Measurements from ENCODE around the gene GOLT1A. TPM values are rescaled to one million over a fixed set of nuclear protein-coding genes. Genes with fewer than 3 reads are reported as not detected.
A peak's percentile ranks its signal among the peaks of the same experiment; 100 is the strongest.

Gene GOLT1A
- polyA plus RNA-seq, 2 donors = 0.42 to 0.81 TPM

- 81 to 88% methylated on average over 5 of the region's 5 CpGs for WGBS, 2 donors
- Histone ChIP-seq H3K36me3 (ENCODE audit: control insufficient read depth in 2 of 2, insufficient read depth in 2 of 2, low read length in 1 of 2) (no peaks in the 10 kb centered on the region), H3K4me3 (ENCODE audit: low read depth in 1 of 2, low read length in 2 of 2) (no peak overlapping the region), H3K27me3 (ENCODE audit: control insufficient read depth in 1 of 2, insufficient read depth in 2 of 2, low read length in 2 of 2) (no peaks in the 10 kb centered on the region), H3K27ac (ENCODE audit: low read depth in 2 of 2, low read length in 1 of 2) (no peak overlapping the region), H3K9me3 (ENCODE audit: control insufficient read depth in 2 of 2, insufficient read depth in 1 of 2, low read depth in 1 of 2, low read length in 1 of 2) (peaks cover 0 to 2% of the 10 kb centered on the region in 2 donors), H3K4me1 (ENCODE audit: control insufficient read depth in 2 of 2, insufficient read depth in 2 of 2, low read length in 1 of 2) (peaks cover 0 to 4% of the 10 kb centered on the region in 2 donors)
These were observed 16.7 kb downstream of the GOLT1A start for GRCh38 chr1:204197068-204197467.

- H3K9me3 ChIP-seq (ENCODE audit: control insufficient read depth in 2 of 2, insufficient read depth in 1 of 2, low read depth in 1 of 2, low read length in 1 of 2) = no peaks in the 10 kb centered on the region
- no peaks in the 10 kb centered on the region for H3K36me3 ChIP-seq (ENCODE audit: control insufficient read depth in 2 of 2, insufficient read depth in 2 of 2, low read length in 1 of 2)
- 53 to 59% methylated on average over 18 of the region's 18 CpGs for WGBS, 2 donors
- peaks cover 0 to 7% of the 10 kb centered on the region in 2 donors for H3K4me1 ChIP-seq (ENCODE audit: control insufficient read depth in 2 of 2, insufficient read depth in 2 of 2, low read length in 1 of 2)
- H3K27me3 ChIP-seq (ENCODE audit: control insufficient read depth in 1 of 2, insufficient read depth in 2 of 2, low read length in 2 of 2) = no peaks in the 10 kb centered on the region
- no peak within 1 kb of the TSS for H3K4me3 ChIP-seq (ENCODE audit: low read depth in 1 of 2, low read length in 2 of 2)
- H3K27ac ChIP-seq (ENCODE audit: low read depth in 2 of 2, low read length in 1 of 2) = no peak within 1 kb of the TSS
These were observed 17.6 kb downstream of the GOLT1A start, which contains the start of gene KISS1 for GRCh38 chr1:204196068-204196795. KISS1 (minus strand) TSS chr1:204196491; CDS start chr1:204192876, 3,615 bp downstream.

- no peak overlapping the region for H3K4me3 ChIP-seq (ENCODE audit: low read depth in 1 of 2, low read length in 2 of 2)
- H3K4me1 ChIP-seq (ENCODE audit: control insufficient read depth in 2 of 2, insufficient read depth in 2 of 2, low read length in 1 of 2) = peaks cover 0 to 7% of the 10 kb centered on the region in 2 donors
- no peaks in the 10 kb centered on the region for H3K9me3 ChIP-seq (ENCODE audit: control insufficient read depth in 2 of 2, insufficient read depth in 1 of 2, low read depth in 1 of 2, low read length in 1 of 2)
- H3K27ac ChIP-seq (ENCODE audit: low read depth in 2 of 2, low read length in 1 of 2) = no peak overlapping the region
- H3K36me3 ChIP-seq (ENCODE audit: control insufficient read depth in 2 of 2, insufficient read depth in 2 of 2, low read length in 1 of 2) = no peaks in the 10 kb centered on the region
- 68 to 77% methylated on average over 7 of the region's 7 CpGs for WGBS, 2 donors
- no peaks in the 10 kb centered on the region for H3K27me3 ChIP-seq (ENCODE audit: control insufficient read depth in 1 of 2, insufficient read depth in 2 of 2, low read length in 2 of 2)
These were observed 19.0 kb downstream of the GOLT1A start for GRCh38 chr1:204194771-204195170.

GRCh38 chr1:204194080-204194479 is 19.7 kb downstream of the GOLT1A start:
- H3K4me1 ChIP-seq (ENCODE audit: control insufficient read depth in 2 of 2, insufficient read depth in 2 of 2, low read length in 1 of 2) = peaks cover 0 to 6% of the 10 kb centered on the region in 2 donors
- 47 to 49% methylated on average over 2 of the region's 2 CpGs for WGBS, 2 donors
- H3K27ac ChIP-seq (ENCODE audit: low read depth in 2 of 2, low read length in 1 of 2) = no peak overlapping the region
- no peaks in the 10 kb centered on the region for H3K36me3 ChIP-seq (ENCODE audit: control insufficient read depth in 2 of 2, insufficient read depth in 2 of 2, low read length in 1 of 2)
- no peak overlapping the region for H3K4me3 ChIP-seq (ENCODE audit: low read depth in 1 of 2, low read length in 2 of 2)
- H3K9me3 ChIP-seq (ENCODE audit: control insufficient read depth in 2 of 2, insufficient read depth in 1 of 2, low read depth in 1 of 2, low read length in 1 of 2) = no peaks in the 10 kb centered on the region
- peaks cover 0 to 3% of the 10 kb centered on the region in 2 donors for H3K27me3 ChIP-seq (ENCODE audit: control insufficient read depth in 1 of 2, insufficient read depth in 2 of 2, low read length in 2 of 2)

GRCh38 chr1:204192589-204193352 is 21.0 kb downstream of the GOLT1A start:
- Histone ChIP-seq H3K4me1 (ENCODE audit: control insufficient read depth in 2 of 2, insufficient read depth in 2 of 2, low read length in 1 of 2) (peaks cover 0 to 3% of the 10 kb centered on the region in 2 donors), H3K27ac (ENCODE audit: low read depth in 2 of 2, low read length in 1 of 2) (no peak overlapping the region), H3K36me3 (ENCODE audit: control insufficient read depth in 2 of 2, insufficient read depth in 2 of 2, low read length in 1 of 2) (no peaks in the 10 kb centered on the region), H3K4me3 (ENCODE audit: low read depth in 1 of 2, low read length in 2 of 2) (no peak overlapping the region), H3K27me3 (ENCODE audit: control insufficient read depth in 1 of 2, insufficient read depth in 2 of 2, low read length in 2 of 2) (peaks cover 0 to 3% of the 10 kb centered on the region in 2 donors), H3K9me3 (ENCODE audit: control insufficient read depth in 2 of 2, insufficient read depth in 1 of 2, low read depth in 1 of 2, low read length in 1 of 2) (no peaks in the 10 kb centered on the region)
- 63 to 67% methylated on average over 3 of the region's 3 CpGs for WGBS, 2 donors

- Histone ChIP-seq H3K36me3 (ENCODE audit: control insufficient read depth in 2 of 2, insufficient read depth in 2 of 2, low read length in 1 of 2) (no peaks in the 10 kb centered on the region), H3K27me3 (ENCODE audit: control insufficient read depth in 1 of 2, insufficient read depth in 2 of 2, low read length in 2 of 2) (peaks cover 0 to 3% of the 10 kb centered on the region in 2 donors), H3K4me1 (ENCODE audit: control insufficient read depth in 2 of 2, insufficient read depth in 2 of 2, low read length in 1 of 2) (peaks cover 0 to 3% of the 10 kb centered on the region in 2 donors), H3K9me3 (ENCODE audit: control insufficient read depth in 2 of 2, insufficient read depth in 1 of 2, low read depth in 1 of 2, low read length in 1 of 2) (no peaks in the 10 kb centered on the region), H3K4me3 (ENCODE audit: low read depth in 1 of 2, low read length in 2 of 2) (no peak overlapping the region), H3K27ac (ENCODE audit: low read depth in 2 of 2, low read length in 1 of 2) (no peak overlapping the region)
- WGBS, 2 donors = 89 to 93% methylated on average over 2 of the region's 2 CpGs
These were observed 21.7 kb downstream of the GOLT1A start for GRCh38 chr1:204192046-204192445.

- no peaks in the 10 kb centered on the region for H3K36me3 ChIP-seq (ENCODE audit: control insufficient read depth in 2 of 2, insufficient read depth in 2 of 2, low read length in 1 of 2)
- H3K4me1 ChIP-seq (ENCODE audit: control insufficient read depth in 2 of 2, insufficient read depth in 2 of 2, low read length in 1 of 2) = peaks cover 0 to 3% of the 10 kb centered on the region in 2 donors
- H3K27me3 ChIP-seq (ENCODE audit: control insufficient read depth in 1 of 2, insufficient read depth in 2 of 2, low read length in 2 of 2) = peaks cover 0 to 3% of the 10 kb centered on the region in 2 donors
- no peaks in the 10 kb centered on the region for H3K9me3 ChIP-seq (ENCODE audit: control insufficient read depth in 2 of 2, insufficient read depth in 1 of 2, low read depth in 1 of 2, low read length in 1 of 2)
- H3K27ac ChIP-seq (ENCODE audit: low read depth in 2 of 2, low read length in 1 of 2) = no peak overlapping the region
- WGBS, 2 donors = 58 to 66% methylated on average over 7 of the region's 7 CpGs
- no peak overlapping the region for H3K4me3 ChIP-seq (ENCODE audit: low read depth in 1 of 2, low read length in 2 of 2)
These were observed 22.3 kb downstream of the GOLT1A start for GRCh38 chr1:204191456-204191855.

- Histone ChIP-seq H3K4me3 (ENCODE audit: low read depth in 1 of 2, low read length in 2 of 2) (peak overlapping the region in 1 of 2 donors; percentile 19), H3K4me1 (ENCODE audit: control insufficient read depth in 2 of 2, insufficient read depth in 2 of 2, low read length in 1 of 2) (peaks cover 0 to 3% of the 10 kb centered on the region in 2 donors), H3K27ac (ENCODE audit: low read depth in 2 of 2, low read length in 1 of 2) (no peak overlapping the region), H3K27me3 (ENCODE audit: control insufficient read depth in 1 of 2, insufficient read depth in 2 of 2, low read length in 2 of 2) (peaks cover 0 to 3% of the 10 kb centered on the region in 2 donors), H3K9me3 (ENCODE audit: control insufficient read depth in 2 of 2, insufficient read depth in 1 of 2, low read depth in 1 of 2, low read length in 1 of 2) (no peaks in the 10 kb centered on the region), H3K36me3 (ENCODE audit: control insufficient read depth in 2 of 2, insufficient read depth in 2 of 2, low read length in 1 of 2) (no peaks in the 10 kb centered on the region)
- WGBS, 2 donors = 13 to 15% methylated on average over 40 to 44 of the region's 44 CpGs
These were observed 23.3 kb downstream of the GOLT1A start for GRCh38 chr1:204190212-204191211.

All from esophagus (tissue), 2 donors.